Measurements from ENCODE around the gene NOP16.

- TF ChIP-seq POLR2A (IDR thresholded peaks at IDR 0.05; ENCODE audit: low read depth, low read length) = no peak
- no peak for TF ChIP-seq TAF1 (IDR thresholded peaks at IDR 0.05; ENCODE audit: borderline replicate concordance, low read depth, low read length)
These were observed 35.8 kb upstream of the NOP16 start for GRCh38 chr5:176424181-176424580.
